Astrocyte (in vitro differentiated cells and primary cell): ENCODE measurements around the gene VCL.

Source experiments
- EZH2 ChIP-seq: IDR thresholded peaks from 2 replicates; pipeline ENCODE4 v1.6.1; 2012; ENCODE audit warnings: mild to moderate bottlenecking, low read length, inconsistent platforms; ENCODE audit not compliant: insufficient read depth
- TF ChIP-seq, protein P1 (sequence below): IDR thresholded peaks from 2 replicates; pipeline ENCODE4 v1.5.1; 2011; ENCODE audit warnings: low read depth, mild to moderate bottlenecking, inconsistent platforms, low read length, moderate library complexity; ENCODE audit not compliant: insufficient read depth

DNA sequence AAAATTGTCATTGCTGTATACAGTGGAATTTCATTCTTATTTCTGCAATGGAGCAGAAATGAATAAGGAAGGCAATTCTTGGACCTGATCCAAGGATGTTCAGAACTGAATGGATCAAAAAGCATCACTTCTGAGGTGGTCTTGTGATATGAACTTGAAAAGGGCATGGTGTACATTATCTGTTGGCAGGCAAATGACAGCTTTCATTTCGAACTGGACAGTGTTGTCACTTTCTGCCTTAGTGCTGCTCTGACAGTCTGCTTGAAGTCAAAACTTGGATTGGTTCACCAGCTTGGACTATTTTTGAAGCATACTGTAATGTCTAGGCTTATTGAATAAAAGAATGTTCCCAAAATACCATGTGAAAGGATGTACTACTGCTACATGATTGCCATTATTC lies 52.0 kb downstream of the VCL start:
- TF ChIP-seq, protein P1, sequence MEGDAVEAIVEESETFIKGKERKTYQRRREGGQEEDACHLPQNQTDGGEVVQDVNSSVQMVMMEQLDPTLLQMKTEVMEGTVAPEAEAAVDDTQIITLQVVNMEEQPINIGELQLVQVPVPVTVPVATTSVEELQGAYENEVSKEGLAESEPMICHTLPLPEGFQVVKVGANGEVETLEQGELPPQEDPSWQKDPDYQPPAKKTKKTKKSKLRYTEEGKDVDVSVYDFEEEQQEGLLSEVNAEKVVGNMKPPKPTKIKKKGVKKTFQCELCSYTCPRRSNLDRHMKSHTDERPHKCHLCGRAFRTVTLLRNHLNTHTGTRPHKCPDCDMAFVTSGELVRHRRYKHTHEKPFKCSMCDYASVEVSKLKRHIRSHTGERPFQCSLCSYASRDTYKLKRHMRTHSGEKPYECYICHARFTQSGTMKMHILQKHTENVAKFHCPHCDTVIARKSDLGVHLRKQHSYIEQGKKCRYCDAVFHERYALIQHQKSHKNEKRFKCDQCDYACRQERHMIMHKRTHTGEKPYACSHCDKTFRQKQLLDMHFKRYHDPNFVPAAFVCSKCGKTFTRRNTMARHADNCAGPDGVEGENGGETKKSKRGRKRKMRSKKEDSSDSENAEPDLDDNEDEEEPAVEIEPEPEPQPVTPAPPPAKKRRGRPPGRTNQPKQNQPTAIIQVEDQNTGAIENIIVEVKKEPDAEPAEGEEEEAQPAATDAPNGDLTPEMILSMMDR: no peak
- TF ChIP-seq EZH2: no peak
